Hematopoietic multipotent progenitor cell treated with erythropoietin and hydrocortisone succinate and interleukin-3 and kit ligand, for 4 days (in vitro differentiated cells): ENCODE data around the gene UNC5A.

Experiments used
- DNase-seq: peaks from one replicate; pipeline ENCODE4 v3.0.0-alpha.2; 2015

The UNC5A gene

DNA sequence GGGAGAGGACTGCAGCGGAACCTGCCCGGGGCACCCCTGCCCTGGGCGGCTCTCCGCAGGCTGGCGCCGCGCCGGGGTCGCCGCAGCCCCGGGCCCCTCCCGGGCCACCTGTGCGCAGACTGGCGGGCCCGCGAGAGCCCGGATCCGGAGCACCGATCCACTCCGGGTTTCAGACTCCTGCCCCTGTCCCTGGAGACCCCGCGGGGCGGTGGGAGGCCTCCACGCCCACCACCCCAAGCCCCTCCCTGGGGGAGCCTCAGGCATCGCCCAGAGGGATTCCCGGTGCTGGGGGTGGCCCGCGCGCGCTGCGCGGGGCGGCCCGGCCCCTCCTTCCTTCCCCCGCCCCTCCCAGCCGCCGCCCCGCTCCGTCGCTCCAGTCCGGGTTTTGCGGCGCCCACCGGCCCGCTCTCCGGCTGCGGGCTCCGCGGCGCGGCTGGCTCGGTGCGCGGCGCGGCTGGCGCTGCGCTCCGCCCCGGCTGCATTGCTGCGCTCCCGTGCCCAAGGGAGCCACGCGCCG is at the start of gene UNC5A:
Gene UNC5A (plus strand): TSS at position 479 of the 517 bp plus-strand sequence. CDS start 192 bp downstream, outside the sequence.
- peak; percentile 56 for DNase-seq

GRCh38 chr5:176761755-176762154 is 48.6 kb upstream of the UNC5A start:
- no peak for DNase-seq

- DNase-seq = no peak
Measured at GRCh38 chr5:176762489-176762888, 47.9 kb upstream of the UNC5A start.

- DNase-seq = no peak
Measured at GRCh38 chr5:176765687-176766086, 44.7 kb upstream of the UNC5A start.

- DNase-seq = no peak
Measured at GRCh38 chr5:176768174-176768970, 42.0 kb upstream of the UNC5A start.

DNA sequence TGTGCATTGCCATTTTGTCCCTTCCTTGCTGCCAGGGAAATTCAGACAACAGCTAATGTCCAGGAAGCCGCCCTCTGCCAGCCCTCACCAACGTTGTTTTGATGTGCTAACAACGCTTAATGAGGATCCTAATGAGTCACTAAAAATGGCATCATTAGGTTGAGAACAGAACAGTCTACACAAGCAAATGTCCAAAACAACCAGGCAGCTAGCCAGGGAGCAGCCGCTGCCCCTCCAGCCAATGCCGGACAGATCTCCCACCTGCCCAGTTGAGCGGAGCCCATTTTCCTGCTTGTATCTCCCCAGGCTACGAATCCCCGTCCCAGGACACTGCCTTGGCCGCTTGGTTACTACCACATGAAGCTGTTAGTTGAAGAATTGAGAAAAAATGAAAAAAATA is 40.4 kb upstream of the UNC5A start:
- DNase-seq = no peak

- no peak for DNase-seq
Measured at GRCh38 chr5:176770431-176770830, 39.9 kb upstream of the UNC5A start.

DNA sequence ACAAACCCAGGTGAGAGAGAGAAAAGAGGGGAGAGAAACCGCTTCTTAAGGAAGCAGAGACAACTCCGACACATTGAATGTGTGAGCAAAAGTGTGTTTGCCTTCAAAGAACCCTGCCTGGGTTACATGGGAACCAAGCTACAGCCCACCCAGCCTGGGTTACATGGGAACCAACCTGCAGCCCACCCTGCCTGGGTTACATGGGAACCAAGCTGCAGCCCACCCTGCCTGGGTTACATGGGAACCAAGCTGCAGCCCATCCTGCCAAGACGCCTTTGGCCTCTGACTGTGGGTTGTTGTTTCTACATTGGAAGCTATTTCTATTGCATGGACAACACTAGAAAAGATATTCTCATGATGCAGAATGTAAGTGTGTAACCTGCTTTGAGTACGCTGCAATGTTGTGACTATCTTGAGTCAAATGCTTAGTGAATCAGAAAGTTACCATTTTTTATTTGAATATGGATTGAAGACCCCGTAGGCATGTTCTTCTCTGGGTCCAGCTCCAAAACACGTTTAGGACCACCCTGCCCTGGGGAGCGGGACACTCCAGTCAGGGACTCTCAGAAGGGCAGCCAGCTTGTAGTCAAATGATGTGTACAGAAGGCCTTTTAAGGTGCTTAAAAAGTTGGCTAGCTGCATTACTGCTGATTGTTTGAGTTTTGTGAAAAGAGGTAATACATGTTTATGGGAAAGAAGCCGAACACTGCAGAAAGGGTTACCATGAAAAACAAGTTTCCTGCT is 39.1 kb upstream of the UNC5A start:
- DNase-seq = no peak

GRCh38 chr5:176772271-176773210 is 37.8 kb upstream of the UNC5A start:
- no peak for DNase-seq

DNA sequence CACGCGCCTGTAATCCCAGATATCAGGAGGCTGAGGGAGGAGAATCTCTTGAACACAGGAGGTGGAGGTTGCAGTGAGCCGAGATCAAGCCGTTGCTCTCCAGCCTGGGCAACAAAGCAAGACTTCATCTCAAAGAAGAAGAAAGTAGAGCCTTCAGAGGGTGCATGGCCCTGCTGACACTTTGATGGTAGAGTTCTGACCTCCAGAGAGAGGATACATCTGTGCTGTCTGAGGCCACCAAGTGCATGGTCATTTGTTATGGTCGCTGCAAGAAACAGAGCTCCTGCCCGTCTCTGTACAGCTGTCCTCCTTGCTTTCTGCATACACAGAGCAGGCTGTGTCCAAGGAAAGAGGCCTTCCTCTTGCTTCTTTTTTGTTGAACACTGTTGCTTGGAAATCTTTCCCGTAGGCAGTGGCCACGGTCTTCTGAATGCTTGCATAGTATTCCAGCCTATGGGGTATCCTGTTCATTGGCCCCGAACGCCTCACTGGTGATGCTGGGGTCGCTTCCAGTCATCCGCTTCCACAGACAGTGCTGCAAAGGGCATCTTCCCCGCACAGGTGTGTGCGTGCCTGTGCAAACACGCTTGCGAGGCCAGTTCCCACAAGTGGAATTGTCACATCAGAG is 36.8 kb upstream of the UNC5A start:
- DNase-seq = no peak

- no peak for DNase-seq
Measured at GRCh38 chr5:176774216-176775171, 35.9 kb upstream of the UNC5A start.

DNA sequence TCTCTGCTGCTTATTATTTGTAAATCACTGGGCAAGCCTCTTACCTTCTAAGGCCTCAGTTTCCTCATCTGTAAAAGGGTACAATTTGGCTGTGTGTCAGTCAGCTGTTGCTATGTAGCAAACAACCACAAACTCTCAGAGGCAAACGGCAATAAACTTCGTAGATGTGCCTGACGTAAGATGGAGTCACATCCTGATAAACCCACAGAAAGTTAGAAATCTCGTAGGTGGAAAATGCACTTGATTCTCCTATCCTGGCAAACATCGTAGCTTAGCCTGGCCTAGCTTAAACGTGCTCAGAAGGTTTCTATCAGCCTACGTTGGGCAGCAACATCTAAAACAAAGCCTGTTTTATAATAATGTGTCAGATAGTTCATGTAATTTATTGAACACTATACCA is 35.0 kb upstream of the UNC5A start:
- DNase-seq = no peak

DNA sequence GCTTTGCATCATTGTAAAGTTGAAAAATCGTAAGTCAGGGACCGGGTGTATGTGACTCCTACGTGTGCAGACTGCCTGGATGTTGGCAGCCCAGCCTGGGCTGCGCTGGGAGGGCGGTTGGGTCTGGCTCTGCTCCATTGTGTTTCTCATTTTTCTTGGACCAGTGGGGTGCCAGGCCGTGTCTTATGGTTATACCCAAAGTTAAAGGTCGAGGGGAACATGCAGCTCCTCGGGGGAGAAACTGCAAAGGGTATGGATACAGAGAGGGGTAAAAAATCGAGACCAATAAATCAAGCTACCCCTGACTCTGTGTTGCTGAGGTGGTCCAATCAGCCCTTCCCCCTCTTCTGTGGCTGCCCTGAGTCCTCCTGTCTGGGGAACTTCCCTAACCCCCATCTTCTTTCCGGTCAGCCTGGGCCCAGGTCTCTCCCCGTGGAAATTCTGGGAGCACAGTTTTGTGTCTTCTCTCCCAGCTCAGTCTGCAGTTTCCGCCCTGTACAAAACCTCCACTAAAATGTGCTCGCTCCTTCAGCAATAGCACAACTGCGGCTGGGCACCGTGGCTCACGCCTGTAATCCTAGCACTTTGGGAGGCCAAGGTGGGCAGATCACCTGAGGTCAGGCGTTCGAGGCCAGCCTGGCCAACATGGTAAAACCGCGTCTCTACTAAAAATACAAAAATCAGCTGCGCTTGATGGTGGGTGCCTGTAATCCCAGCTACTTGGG is 34.1 kb upstream of the UNC5A start:
- no peak for DNase-seq

GRCh38 chr5:176776916-176777315 is 33.4 kb upstream of the UNC5A start:
- no peak for DNase-seq

DNA sequence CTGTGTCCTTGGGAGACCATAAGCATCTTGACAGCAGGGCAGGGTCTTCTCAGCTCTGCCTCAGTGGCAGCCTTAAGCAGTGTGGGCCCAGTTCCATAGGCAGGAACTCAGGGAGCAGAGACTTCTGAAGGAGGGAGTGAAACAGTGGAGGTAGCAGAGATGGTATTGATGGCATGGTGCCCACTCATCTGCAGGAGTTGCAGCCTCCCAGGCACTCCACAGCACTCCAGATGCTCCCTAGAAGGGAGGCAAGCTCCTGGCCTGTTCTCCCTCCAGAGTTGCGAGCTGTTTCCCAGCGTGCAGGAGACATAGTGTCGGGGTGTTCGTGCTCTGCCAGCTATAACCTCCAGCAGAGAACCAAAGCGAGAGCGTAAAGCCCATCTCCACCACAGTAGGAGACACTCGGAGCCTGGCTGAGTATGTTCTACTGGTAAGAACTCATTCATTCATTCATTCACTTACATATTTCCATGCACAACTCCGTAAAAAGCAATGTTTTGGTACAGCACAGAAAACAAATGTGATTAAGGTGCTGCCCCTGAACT is 31.4 kb upstream of the UNC5A start:
- DNase-seq = no peak

GRCh38 chr5:176779537-176779936 is 30.8 kb upstream of the UNC5A start:
- no peak for DNase-seq

DNA sequence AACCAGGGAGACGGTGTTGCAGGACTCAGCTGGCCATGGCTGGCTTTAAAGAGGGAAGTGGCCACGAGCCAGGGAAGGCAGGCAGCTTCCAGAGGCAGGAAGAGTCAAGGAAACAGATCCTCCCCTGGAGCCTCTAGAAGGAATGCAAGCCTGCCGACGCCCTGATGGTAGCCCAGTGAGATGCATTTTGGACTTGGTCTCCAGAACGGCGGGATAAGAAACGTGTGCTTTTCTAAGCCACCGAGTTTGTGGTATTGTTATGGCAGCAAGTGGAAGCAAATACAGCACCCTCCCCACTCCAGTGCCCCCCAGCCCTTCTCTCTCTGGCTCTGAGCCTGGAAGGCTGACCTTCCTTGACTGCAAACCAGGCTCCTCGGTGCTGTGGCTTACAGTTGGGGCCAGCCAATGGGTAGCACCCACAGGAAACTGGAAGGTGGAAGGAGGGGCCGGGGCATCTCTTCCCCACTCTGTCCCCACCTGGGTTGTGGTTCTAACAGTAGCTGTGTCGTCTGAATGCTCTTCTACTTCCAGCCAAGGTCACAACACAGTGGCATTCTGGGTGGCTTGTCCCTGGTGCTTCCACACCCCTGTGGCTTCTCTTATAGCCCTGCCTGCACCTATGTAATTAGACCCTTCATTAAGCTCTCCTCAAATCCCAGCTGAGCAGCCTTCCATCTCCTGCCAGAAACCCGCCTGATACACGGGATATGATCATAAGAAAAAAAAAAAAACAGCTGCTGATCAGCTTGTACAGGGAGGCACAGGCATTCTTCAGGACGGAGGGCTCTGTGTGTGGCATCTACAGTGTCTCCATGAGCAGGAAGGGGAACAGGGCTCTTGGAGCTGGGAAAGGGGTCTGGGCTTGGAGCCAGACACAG is 29.9 kb upstream of the UNC5A start:
- DNase-seq = no peak

DNA sequence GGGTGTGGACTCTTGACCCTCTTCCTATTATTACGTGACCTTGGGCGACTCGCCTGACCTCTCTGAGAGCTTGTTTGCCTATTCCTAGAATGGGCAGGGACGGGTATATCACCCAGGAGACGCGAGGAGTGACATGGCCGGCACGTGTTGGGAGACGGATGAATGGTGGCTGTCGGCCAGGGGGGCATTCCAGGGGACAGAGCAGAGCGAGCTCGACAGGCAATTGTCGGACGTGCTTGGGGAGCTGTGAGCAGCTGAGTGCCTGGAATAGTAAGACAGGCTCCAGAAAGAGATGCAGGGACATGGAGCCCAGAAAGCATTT is 29.3 kb upstream of the UNC5A start:
- no peak for DNase-seq
